HEK293 (cell line): ENCODE measurements around the gene VAT1L.

Experiments
- CTCF ChIA-PET: fragments of 350-600 bp; formaldehyde crosslinking; extraction: SDS; loops from one replicate; lab custom pipeline; 2021; ENCODE audit warnings: antibody characterized with exemption; lab: Yijun Ruan, JAX
- POLR2A ChIA-PET: fragments of 300-600 bp; formaldehyde crosslinking; extraction: SDS; loops from one replicate; lab custom pipeline; 2020; ENCODE audit warnings: antibody characterized with exemption, inconsistent platforms; lab: Yijun Ruan, JAX
- H3K27ac ChIP-seq: fragments of 200-500 bp; sonication (Bioruptor generic); 2 replicates; pipeline ENCODE4 v1.5.1; 2014; ENCODE audit warnings: low read depth, low read length, control low read depth, inconsistent platforms; ENCODE audit errors: extremely low read depth
- H3K36me3 ChIP-seq, 2 experiments: fragments of 200-500 bp in 1 of 2; sonication (Bioruptor generic) in 1 of 2; 1 replicate in 1 of 2; 2 replicates in 1 of 2; pipeline ENCODE4 v1.5.1; 2014 to 2017; ENCODE audit warnings: inconsistent platforms in 2 of 2, low read length in 2 of 2; ENCODE audit not compliant: control insufficient read depth in 2 of 2, insufficient read depth in 1 of 2
- H3K4me1 ChIP-seq: fragments of 200-500 bp; sonication (Bioruptor generic); 2 replicates; pipeline ENCODE4 v1.5.1; 2014; ENCODE audit warnings: mild to moderate bottlenecking, low read length, inconsistent platforms; ENCODE audit not compliant: control insufficient read depth, insufficient read depth
- H3K4me3 ChIP-seq: 2 replicates; pipeline ENCODE4 v1.5.1; 2011; ENCODE audit warnings: low read depth, mild to moderate bottlenecking, control low read depth, low read length, moderate library complexity
- H3K9me3 ChIP-seq: fragments of 200-500 bp; sonication (Bioruptor generic); 2 replicates; pipeline ENCODE4 v1.5.1; 2014; ENCODE audit warnings: low read depth, low read length, inconsistent platforms; ENCODE audit not compliant: control insufficient read depth, insufficient read depth
- BCL11A ChIP-seq: fragments of 450-650 bp; formaldehyde crosslinking; IDR thresholded peaks from 2 replicates; pipeline ENCODE4 v1.5.1; 2016; ENCODE audit warnings: low read depth, missing biosample characterization, missing genetic modification characterization
- BCL11B ChIP-seq: fragments of 450-650 bp; formaldehyde crosslinking; IDR thresholded peaks from 2 replicates; pipeline ENCODE4 v1.5.1; 2016; ENCODE audit warnings: low read depth, missing biosample characterization, missing genetic modification characterization
- HIC1 ChIP-seq: fragments of 450-650 bp; formaldehyde crosslinking; IDR thresholded peaks from 2 replicates; pipeline ENCODE4 v1.5.1; 2016; ENCODE audit warnings: missing biosample characterization, missing genetic modification characterization
- PRDM2 ChIP-seq: fragments of 450-650 bp; formaldehyde crosslinking; IDR thresholded peaks from 2 replicates; pipeline ENCODE4 v1.5.1; 2016; ENCODE audit warnings: missing biosample characterization, missing genetic modification characterization, borderline replicate concordance
- RBAK ChIP-seq: fragments of 450-650 bp; formaldehyde crosslinking; IDR thresholded peaks from 2 replicates; pipeline ENCODE4 v1.5.1; 2016; ENCODE audit warnings: missing biosample characterization, missing genetic modification characterization
- ZBTB21 ChIP-seq: fragments of 450-650 bp; formaldehyde crosslinking; IDR thresholded peaks from 2 replicates; pipeline ENCODE4 v1.5.1; 2017; ENCODE audit warnings: missing biosample characterization, missing genetic modification characterization
- ZFP3 ChIP-seq: fragments of 450-650 bp; formaldehyde crosslinking; IDR thresholded peaks from 2 replicates; pipeline ENCODE4 v1.5.1; 2016; ENCODE audit warnings: low read depth, missing biosample characterization, missing genetic modification characterization
- ZNF132 ChIP-seq: fragments of 450-650 bp; formaldehyde crosslinking; IDR thresholded peaks from 2 replicates; pipeline ENCODE4 v1.5.1; 2017; ENCODE audit warnings: missing biosample characterization, missing genetic modification characterization, borderline replicate concordance
- ZNF138 ChIP-seq: fragments of 450-650 bp; formaldehyde crosslinking; IDR thresholded peaks from 2 replicates; pipeline ENCODE4 v1.5.1; 2016; ENCODE audit warnings: missing biosample characterization, missing genetic modification characterization, borderline replicate concordance
- ZNF16 ChIP-seq: fragments of 450-650 bp; formaldehyde crosslinking; IDR thresholded peaks from 2 replicates; pipeline ENCODE4 v1.5.1; 2016; ENCODE audit warnings: low read depth, missing biosample characterization, missing genetic modification characterization
- ZNF175 ChIP-seq: fragments of 450-650 bp; formaldehyde crosslinking; IDR thresholded peaks from 2 replicates; pipeline ENCODE4 v1.5.1; 2016; ENCODE audit warnings: missing biosample characterization, missing genetic modification characterization
- ZNF202 ChIP-seq: fragments of 450-650 bp; formaldehyde crosslinking; IDR thresholded peaks from 2 replicates; pipeline ENCODE4 v1.5.1; 2016; ENCODE audit warnings: missing biosample characterization, missing genetic modification characterization, borderline replicate concordance
- ZNF280D ChIP-seq: fragments of 450-650 bp; formaldehyde crosslinking; IDR thresholded peaks from 2 replicates; pipeline ENCODE4 v1.5.1; 2016; ENCODE audit warnings: missing biosample characterization, missing genetic modification characterization
- ZNF521 ChIP-seq: fragments of 450-650 bp; formaldehyde crosslinking; IDR thresholded peaks from 2 replicates; pipeline ENCODE4 v1.5.1; 2017; ENCODE audit warnings: missing biosample characterization, mild to moderate bottlenecking, missing genetic modification characterization
- ZNF530 ChIP-seq: fragments of 450-650 bp; formaldehyde crosslinking; IDR thresholded peaks from 2 replicates; pipeline ENCODE4 v1.5.1; 2016; ENCODE audit warnings: low read depth, missing biosample characterization, missing genetic modification characterization
- ZNF624 ChIP-seq: fragments of 450-650 bp; formaldehyde crosslinking; IDR thresholded peaks from 2 replicates; pipeline ENCODE4 v1.5.1; 2017; ENCODE audit warnings: missing biosample characterization, missing genetic modification characterization
- ZSCAN16 ChIP-seq: fragments of 450-650 bp; formaldehyde crosslinking; IDR thresholded peaks from 2 replicates; pipeline ENCODE4 v1.5.1; 2016; ENCODE audit warnings: missing biosample characterization, missing genetic modification characterization
- ZSCAN4 ChIP-seq: fragments of 450-650 bp; formaldehyde crosslinking; IDR thresholded peaks from 2 replicates; pipeline ENCODE4 v1.5.1; 2017; ENCODE audit warnings: missing biosample characterization, missing genetic modification characterization

The VAT1L gene

GRCh38 chr16:77899416-77899815 is 111.1 kb downstream of the VAT1L start:
- Histone ChIP-seq H3K27ac (no peak overlapping the region), H3K9me3 (no peaks in the 10 kb centered on the region), H3K4me3 (no peak overlapping the region), H3K36me3 (no peaks in the 10 kb centered on the region), H3K4me1 (peaks cover 9% of the 10 kb centered on the region)
- ChIA-PET POLR2A (interaction anchor here (0.8 kb wide), 1 partner anchor 177 kb away, joined by 4 read pairs; the partner anchor contains the start of gene NUDT7), CTCF (interaction anchor here (0.6 to 1.1 kb wide), 4 partner anchors 71 to 1168 kb away, joined by 3 read pairs; no protein-coding TSS in a partner anchor)
- TF ChIP-seq ZNF202 (tag by site-specific recombination) (no peak), ZFP3 (tag by site-specific recombination) (no peak), BCL11B (tag by site-specific recombination) (no peak), ZNF175 (no peak), HIC1 (tag by site-specific recombination) (no peak), ZNF132 (tag by site-specific recombination) (no peak), ZNF280D (no peak), ZNF16 (no peak), PRDM2 (tag by site-specific recombination) (no peak), ZBTB21 (no peak), ZNF530 (no peak), ZNF138 (tag by site-specific recombination) (no peak), ZNF624 (tag by site-specific recombination) (no peak), RBAK (tag by site-specific recombination) (no peak), ZSCAN4 (tag by site-specific recombination) (no peak), ZSCAN16 (tag by site-specific recombination) (no peak), ZNF521 (tag by site-specific recombination) (no peak), BCL11A (tag by site-specific recombination) (no peak)
